Activated T-cell treated with anti-CD3 and anti-CD28 coated beads for 4 hours (primary cell): ENCODE results near the gene MARK4.

Experiments used
- DNase-seq: peaks from one replicate; pipeline ENCODE4 v3.0.0-alpha.2; 2020

The MARK4 gene

GRCh38 chr19:45344621-45345505, 93.8 kb downstream of the MARK4 start:
- no peak for DNase-seq

DNA sequence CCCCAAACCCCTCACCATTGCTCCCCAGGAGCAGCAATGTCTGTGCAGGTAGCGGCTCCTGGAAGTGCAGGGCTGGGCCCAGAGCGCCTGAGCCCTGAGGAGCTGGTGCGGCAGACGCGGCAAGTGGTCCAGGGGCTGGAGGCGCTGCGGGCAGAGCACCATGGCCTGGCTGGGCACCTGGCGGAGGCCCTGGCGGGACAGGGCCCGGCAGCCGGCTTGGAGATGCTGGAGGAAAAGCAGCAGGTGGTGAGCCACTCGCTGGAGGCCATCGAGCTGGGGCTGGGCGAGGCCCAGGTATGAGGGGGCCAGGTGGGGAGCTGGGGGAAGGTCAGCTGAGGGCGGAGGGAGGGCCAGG, 94.4 kb downstream of the MARK4 start:
- DNase-seq: no peak

GRCh38 chr19:45346449-45346848, 95.4 kb downstream of the MARK4 start:
- DNase-seq: no peak

DNA sequence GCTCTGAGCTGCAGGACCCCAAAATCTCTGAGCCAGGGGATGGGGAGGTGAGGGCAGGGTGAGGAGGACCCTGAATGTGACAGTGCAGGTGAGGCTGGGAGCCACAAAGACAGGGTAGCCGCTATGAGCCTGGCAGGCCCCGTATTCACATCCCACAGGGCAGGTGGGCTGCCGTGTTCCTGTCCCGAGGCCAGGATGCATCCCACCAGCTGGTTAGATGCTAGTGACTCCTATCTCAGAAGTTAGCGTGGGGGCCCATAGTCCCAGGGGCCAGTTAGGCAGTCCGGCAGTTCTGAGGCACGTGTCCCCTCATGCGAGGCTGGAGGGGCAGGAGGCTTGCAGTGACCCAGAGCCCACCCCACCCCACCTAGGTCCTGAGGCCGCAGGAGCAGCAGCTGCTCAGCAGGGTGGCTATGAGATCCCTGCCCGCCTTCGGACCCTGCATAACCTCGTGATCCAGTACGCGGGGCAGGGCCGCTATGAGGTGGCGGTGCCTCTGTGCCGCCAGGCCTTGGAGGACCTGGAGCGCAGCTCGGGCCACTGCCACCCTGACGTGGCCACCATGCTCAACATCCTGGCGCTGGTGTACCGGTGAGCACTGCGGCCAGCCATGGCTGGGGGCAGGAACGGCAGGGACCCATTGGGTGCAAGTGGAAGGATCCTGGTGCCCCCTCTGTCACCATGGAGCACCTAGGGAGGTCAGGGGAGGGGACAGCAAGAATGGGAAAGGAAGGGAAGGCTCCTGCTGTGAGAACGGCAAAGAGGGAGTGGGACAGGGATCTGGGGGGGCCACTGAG, 96.7 kb downstream of the MARK4 start:
- no peak for DNase-seq

DNA sequence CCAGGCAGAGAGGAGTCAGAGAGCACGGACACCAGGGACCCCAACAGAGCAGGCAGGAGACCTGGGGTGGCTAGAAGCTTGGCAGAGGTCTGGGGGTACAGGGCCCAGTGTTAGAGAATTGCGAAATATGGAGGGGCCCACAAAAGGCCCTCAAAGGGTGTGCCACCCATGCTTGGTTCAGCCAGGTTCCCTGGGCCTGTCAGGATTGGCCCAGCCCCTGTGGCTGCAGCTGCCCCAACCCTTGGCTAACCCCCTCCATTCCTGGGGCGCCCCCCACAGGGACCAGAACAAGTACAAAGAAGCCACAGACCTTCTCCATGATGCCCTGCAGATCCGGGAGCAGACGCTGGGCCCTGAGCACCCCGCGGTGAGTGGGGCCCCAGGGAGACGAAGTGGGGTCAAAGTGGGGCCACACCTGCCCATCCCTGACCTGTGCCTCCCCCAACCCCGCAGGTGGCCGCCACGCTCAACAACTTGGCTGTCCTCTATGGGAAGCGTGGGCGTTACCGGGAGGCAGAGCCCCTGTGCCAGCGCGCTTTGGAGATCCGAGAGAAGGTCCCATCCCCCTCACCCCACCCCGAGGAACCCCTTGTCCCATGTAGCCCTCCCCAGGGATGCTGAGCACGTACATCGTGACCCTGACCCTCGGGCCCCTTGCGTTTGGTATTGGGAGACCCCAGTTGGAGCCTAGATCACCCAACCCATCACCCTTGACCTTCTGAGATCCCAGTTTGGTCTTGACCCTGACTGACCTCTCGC, 97.5 kb downstream of the MARK4 start:
- DNase-seq: no peak

DNA sequence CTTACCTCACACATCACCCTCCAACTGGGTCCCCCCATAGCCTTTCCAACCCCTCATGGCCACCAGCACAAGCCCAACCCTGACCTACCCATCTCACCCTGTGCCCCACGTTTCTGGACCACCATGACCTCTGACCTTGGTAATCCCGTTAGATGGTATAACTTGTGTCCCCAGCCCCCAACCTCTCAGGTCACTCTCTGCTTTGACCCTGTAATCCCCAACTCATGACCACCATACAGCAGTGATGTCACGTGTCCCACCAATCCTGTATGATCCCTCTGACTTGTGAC, 98.0 kb downstream of the MARK4 start:
- no peak for DNase-seq

GRCh38 chr19:45349430-45349941, 98.4 kb downstream of the MARK4 start:
- no peak for DNase-seq

DNA sequence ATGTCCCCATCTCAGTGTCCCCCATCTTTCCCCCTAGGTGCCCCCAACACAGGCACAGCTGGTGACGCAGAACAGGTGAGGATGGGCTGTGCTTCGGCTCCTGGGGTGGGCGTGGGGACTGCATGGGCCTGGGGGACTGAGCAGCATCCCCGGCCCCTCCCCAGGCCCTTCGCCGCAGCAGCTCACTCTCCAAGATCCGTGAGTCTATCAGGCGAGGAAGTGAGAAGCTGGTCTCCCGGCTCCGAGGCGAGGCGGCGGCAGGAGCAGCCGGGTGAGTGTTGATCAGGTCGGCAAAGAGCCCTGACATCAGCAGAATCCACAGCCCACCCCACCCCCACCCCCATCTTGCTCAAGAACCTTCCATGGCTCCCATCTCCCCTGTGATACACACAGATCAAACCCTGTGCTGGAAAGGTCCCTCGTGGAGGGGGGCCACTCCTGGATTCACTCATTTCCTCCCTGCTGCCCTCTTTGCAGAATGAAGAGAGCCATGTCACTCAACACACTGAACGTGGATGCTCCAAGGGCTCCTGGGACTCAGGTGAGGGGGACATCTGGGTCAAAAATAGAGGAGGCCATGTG, 99.5 kb downstream of the MARK4 start:
- DNase-seq: no peak

GRCh38 chr19:45351401-45351952, 100.4 kb downstream of the MARK4 start:
- DNase-seq: no peak

DNA sequence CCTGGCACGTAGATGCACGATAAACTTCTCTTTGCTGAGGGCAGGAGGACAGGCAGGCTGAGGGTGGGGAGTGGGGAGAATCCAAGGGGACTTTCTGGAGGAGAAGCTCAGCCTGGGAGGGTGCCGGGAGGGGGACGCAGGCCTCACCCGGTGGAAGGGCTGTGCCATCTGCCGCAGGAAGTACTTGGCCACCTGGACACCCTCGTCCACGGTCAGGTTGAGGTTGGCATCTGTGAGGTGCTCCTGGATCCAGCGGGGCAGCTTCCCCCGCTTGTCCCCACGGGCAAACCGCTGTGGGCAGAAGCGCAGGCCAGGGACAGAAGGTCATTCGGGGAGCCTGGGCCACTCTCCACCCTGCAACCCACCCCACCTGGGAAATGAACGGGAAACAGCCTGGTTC, 101.0 kb downstream of the MARK4 start:
- DNase-seq: no peak

GRCh38 chr19:45352471-45352870, 101.4 kb downstream of the MARK4 start:
- DNase-seq: no peak

- no peak for DNase-seq
These were observed 102.1 kb downstream of the MARK4 start for GRCh38 chr19:45352914-45353796.

DNA sequence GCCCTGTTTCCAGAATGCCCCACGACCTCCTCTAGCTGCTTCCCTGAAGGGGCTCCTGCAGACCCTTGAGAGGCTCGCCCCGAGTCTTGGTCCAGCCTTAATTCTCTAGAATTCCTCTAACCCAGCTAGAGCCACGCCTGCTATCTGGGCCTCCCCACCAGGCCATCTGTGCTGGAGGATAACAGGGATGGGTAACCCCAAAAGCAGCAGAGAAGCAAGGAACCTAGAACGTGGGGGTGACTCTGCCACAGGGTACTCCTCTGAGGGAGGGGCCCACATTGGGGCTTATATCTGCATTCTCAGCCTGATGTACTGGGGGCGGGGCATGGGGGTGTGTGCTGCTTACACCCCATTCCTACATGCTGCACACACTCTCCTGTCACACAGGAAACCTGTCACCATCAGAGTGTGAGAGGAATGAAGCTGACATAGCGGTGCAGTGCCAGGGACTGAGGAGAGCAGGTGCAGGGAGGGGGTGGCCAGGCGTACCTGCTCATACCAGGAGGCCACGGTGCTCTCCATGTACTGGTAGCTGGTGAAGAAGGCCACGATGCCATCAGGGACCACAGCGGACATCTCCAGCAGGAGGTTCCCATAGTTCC, 103.3 kb downstream of the MARK4 start:
- no peak for DNase-seq
